Adipose tissue (tissue), 3 donors: ENCODE results near the gene CDKAL1. TPM values are rescaled to one million over a fixed set of nuclear protein-coding genes. Genes with fewer than 3 reads are reported as not detected.
"Not testable (repeated sequence)": the region's sequence is repeated elsewhere in the genome, so short reads cannot be mapped to it uniquely, and the experiment has no call there.

Experiments
- H3K27ac ChIP-seq: one replicate; pipeline ENCODE4 v1.5.1; 2013; ENCODE audit warnings: low read depth, low read length
- WGBS, 3 donors: extraction: QIAGEN DNeasy Blood & Tissue Kit; methylation state at CpG; one replicate each; pipeline ENCODE4 v1.1.7; 2013; 5-methylcytosine and 5-hydroxymethylcytosine counted together
- polyA plus RNA-seq, 3 donors: library from polyadenylated mRNA; stranded (reverse); fragments of 200-250 nt; gene quantifications; one replicate each; pipeline ENCODE4 v1.2.3, GENCODE V29; 2013
- donor health status: healthy with polysubstance abuse.
- donor health status: Bipolar disorder and iron deficiency.
- donor health status: healthy.

The CDKAL1 gene
- polyA plus RNA-seq, 3 donors = 2.9 to 6.0 (median 3.6) TPM

- H3K27ac ChIP-seq = no peak overlapping the region
- WGBS, 3 donors = 36 to 93% (median 90%) methylated on average over 9 of the region's 9 CpGs
These were observed 210.8 kb downstream of the CDKAL1 start for GRCh38 chr6:20744911-20745557.

DNA sequence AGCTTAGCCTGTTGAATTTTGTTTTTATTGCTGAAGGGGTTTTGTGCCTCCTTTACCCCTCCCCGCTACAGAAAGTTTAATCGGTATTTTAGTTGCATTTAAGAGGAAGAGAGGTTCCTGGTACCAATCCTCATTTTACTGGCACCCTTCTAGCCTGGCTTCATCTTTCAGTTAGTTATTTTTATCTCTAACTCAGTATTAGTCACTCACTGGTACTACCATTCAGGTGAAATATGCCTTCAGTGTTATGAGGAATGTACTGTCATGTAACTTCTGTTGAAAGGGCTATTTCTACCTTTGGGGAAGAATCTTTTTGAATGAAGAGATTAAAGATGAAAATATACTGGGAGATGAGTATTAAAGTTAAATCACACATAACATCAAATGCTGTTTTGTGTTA lies 211.8 kb downstream of the CDKAL1 start:
- H3K27ac ChIP-seq = no peak overlapping the region
- 73 to 86% (median 76%) methylated on average over 2 of the region's 2 CpGs for WGBS, 3 donors

GRCh38 chr6:20746805-20747558 lies 212.7 kb downstream of the CDKAL1 start:
- 88 to 93% (median 89%) methylated on average over 6 of the region's 6 CpGs for WGBS, 3 donors
- H3K27ac ChIP-seq = no peak overlapping the region

- 82 to 93% (median 92%) methylated on average over 2 of the region's 2 CpGs for WGBS, 3 donors
- H3K27ac ChIP-seq = no peak overlapping the region
These were observed 213.7 kb downstream of the CDKAL1 start for GRCh38 chr6:20747991-20748390.

GRCh38 chr6:20751293-20751935 lies 217.2 kb downstream of the CDKAL1 start:
- H3K27ac ChIP-seq = no peak overlapping the region

- no peak overlapping the region for H3K27ac ChIP-seq
These were observed 221.4 kb downstream of the CDKAL1 start for GRCh38 chr6:20755631-20756030.

- H3K27ac ChIP-seq = not testable (repeated sequence)
- WGBS, 3 donors = 90 to 100% (median 96%) methylated on average over 2 of the region's 2 CpGs
These were observed 222.4 kb downstream of the CDKAL1 start for GRCh38 chr6:20756584-20757147.

DNA sequence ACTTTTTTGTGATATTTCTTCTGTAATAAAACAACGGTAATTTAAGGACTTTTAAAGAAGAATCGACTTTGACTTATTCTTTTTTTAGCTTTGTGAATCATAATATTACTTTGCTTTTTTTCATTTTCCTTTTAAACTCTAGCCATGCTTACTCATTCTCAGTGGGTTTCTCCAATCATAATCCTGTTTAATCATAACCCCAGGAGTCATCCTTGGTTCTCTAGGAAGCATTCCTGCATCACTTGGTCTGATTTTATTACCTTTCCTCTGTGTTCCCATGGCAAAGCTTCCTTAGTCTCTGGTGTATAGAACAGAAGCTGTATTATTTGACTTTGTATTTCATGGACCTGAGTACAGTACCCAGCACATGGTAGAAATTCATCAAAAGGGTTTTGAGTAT lies 223.5 kb downstream of the CDKAL1 start:
- H3K27ac ChIP-seq = no peak overlapping the region
- WGBS, 3 donors = 82 to 90% (median 86%) methylated on average over 2 of the region's 2 CpGs

DNA sequence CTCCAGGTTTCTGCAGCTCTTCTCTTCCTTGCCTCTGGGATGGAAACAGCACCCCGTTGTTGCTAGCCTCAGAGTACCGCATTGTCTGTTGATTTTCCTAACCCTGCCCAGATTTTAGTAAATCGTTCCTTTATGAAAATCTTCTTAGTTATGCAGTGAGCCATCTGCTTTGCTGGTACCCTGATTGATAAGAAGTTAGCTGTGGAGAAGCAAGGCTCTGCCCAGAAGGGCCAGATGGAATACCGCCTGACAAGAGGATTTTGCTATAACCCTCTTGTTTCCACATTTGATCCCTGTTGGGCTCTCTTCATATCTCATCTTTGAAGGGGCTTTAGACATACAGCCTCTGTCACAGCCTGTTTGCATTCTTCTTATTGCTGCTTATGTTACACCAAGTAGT lies 229.0 kb downstream of the CDKAL1 start:
- WGBS, 3 donors = 91 to 99% (median 96%) methylated on average over 4 of the region's 4 CpGs
- no peak overlapping the region for H3K27ac ChIP-seq

DNA sequence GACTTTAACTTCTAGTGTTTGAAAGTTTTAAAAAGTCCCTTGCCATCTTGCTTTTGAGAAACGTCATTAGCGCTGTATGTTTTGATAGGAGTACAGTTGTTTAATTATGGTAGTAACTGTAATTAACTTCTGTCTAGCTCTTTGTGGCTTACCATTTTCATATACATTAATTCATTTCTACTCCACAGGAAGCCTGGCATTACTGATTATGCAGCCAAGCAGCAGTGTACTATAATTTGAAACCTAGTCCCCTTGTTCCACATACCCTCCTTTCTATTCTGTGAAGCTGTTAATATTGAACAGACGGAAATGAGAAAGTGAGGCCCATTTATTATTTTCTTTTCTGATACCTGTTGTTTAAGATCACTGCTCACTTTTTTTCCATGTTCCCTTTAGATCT lies 235.4 kb downstream of the CDKAL1 start:
- 79 to 88% (median 87%) methylated on average over 3 of the region's 3 CpGs for WGBS, 3 donors
- H3K27ac ChIP-seq = no peak overlapping the region

GRCh38 chr6:20770773-20771172 lies 236.5 kb downstream of the CDKAL1 start:
- WGBS, 3 donors = 46 to 88% (median 47%) methylated on average over 1 of the region's 1 CpG
- no peak overlapping the region for H3K27ac ChIP-seq

GRCh38 chr6:20771409-20771808 lies 237.2 kb downstream of the CDKAL1 start:
- 76 to 85% (median 76%) methylated on average over 6 of the region's 6 CpGs for WGBS, 3 donors
- H3K27ac ChIP-seq = no peak overlapping the region

- H3K27ac ChIP-seq = no peak overlapping the region
- WGBS, 3 donors = 76 to 89% (median 86%) methylated on average over 1 of the region's 1 CpG
These were observed 239.6 kb downstream of the CDKAL1 start for GRCh38 chr6:20773822-20774221.

GRCh38 chr6:20775981-20776380 lies 241.7 kb downstream of the CDKAL1 start:
- H3K27ac ChIP-seq = no peak overlapping the region
- 97 to 100% (median 98%) methylated on average over 1 of the region's 1 CpG for WGBS, 3 donors

GRCh38 chr6:20777801-20778200 lies 243.5 kb downstream of the CDKAL1 start:
- no peak overlapping the region for H3K27ac ChIP-seq

GRCh38 chr6:20778459-20778858 lies 244.2 kb downstream of the CDKAL1 start:
- WGBS, 3 donors = 96 to 98% (median 98%) methylated on average over 5 of the region's 5 CpGs
- no peak overlapping the region for H3K27ac ChIP-seq

GRCh38 chr6:20778912-20779311 lies 244.7 kb downstream of the CDKAL1 start:
- WGBS, 3 donors = 93 to 96% (median 94%) methylated on average over 6 of the region's 6 CpGs
- no peak overlapping the region for H3K27ac ChIP-seq

DNA sequence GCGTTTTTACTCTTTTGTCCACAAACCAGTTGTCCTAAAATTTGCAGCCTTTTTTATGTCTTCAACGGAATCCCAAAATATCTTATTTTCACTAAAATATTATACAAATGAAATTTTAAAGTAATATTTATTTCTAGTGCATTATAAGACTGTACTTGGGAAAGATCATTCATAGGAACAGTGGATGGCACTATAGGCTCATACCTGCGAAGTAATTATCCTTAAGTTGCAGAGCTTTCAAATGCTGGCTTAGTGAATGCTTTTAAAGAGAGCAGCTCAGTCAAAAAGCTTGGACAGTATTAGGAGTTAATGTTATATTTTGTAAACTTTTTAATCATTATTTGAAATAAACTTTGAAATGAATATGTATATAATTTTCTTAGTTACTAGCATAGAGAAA lies 254.9 kb downstream of the CDKAL1 start:
- no peak overlapping the region for H3K27ac ChIP-seq
- WGBS, 3 donors = 92 to 94% (median 93%) methylated on average over 3 of the region's 3 CpGs

DNA sequence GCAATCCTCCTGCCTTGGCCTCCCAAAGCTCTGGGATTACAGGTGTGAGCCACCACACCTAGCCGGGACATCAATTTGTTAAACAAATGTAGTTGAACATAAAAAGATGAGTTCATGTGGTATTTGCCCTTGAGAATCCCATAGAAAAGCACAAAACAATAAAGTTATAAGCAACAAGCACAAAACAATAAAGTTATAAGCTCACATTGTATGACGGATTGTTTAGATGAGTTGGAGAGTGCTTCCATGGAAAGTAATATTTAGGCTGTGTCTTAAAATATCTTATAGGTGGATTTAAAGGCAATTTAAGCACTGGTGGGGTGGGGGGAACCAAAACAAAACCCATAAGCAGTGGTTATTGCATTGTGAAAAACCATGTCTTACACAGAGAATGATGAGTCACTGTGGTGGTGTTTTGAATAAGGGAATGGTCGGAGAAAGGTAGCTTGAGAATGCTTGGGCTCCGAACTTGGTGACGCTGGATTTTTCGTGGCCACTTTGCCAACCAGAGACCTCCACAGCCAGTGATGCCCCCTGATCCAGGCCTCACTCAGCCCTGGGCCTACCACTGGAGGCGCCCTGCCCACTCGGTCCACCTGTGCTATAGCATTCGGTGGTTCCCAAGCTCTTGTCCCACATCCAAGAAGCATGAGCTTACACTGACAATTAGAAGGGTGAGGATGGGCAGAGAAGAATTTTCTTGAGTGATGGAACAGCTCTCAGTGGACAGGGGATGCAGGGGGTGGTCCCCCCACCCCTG lies 256.0 kb downstream of the CDKAL1 start:
- 89 to 97% (median 95%) methylated on average over 9 of the region's 9 CpGs for WGBS, 3 donors
- no peak overlapping the region for H3K27ac ChIP-seq
